NCI-H2196 (cell line): ENCODE results near the gene IL1RAPL2.

Experiments used
- DNase-seq: peaks from one replicate; lab custom pipeline; 2025; ENCODE audit not compliant: unreplicated experiment; lab: John Stamatoyannopoulos, UW

Gene IL1RAPL2

GRCh38 chrX:105260291-105261043, 694.5 kb downstream of the IL1RAPL2 start:
- DNase-seq: no peak

- no peak for DNase-seq
Observed at GRCh38 chrX:105263171-105263570, 697.2 kb downstream of the IL1RAPL2 start.

- DNase-seq: no peak
Observed at GRCh38 chrX:105263801-105264200, 697.8 kb downstream of the IL1RAPL2 start.

- DNase-seq: no peak
Observed at GRCh38 chrX:105265093-105265492, 699.1 kb downstream of the IL1RAPL2 start.

- no peak for DNase-seq
Observed at GRCh38 chrX:105266456-105266855, 700.5 kb downstream of the IL1RAPL2 start.

- DNase-seq: no peak
Observed at GRCh38 chrX:105267167-105267566, 701.2 kb downstream of the IL1RAPL2 start.

GRCh38 chrX:105269386-105269785, 703.4 kb downstream of the IL1RAPL2 start:
- no peak for DNase-seq

- no peak for DNase-seq
Observed at GRCh38 chrX:105273326-105273725, 707.3 kb downstream of the IL1RAPL2 start.

- no peak for DNase-seq
Observed at GRCh38 chrX:105274091-105274490, 708.1 kb downstream of the IL1RAPL2 start.

- DNase-seq: no peak
Observed at GRCh38 chrX:105277132-105277531, 711.1 kb downstream of the IL1RAPL2 start.

GRCh38 chrX:105282077-105282476, 716.1 kb downstream of the IL1RAPL2 start:
- DNase-seq: no peak

GRCh38 chrX:105297041-105297440, 731.0 kb downstream of the IL1RAPL2 start:
- no peak for DNase-seq

- DNase-seq: no peak
Observed at GRCh38 chrX:105299286-105299685, 733.3 kb downstream of the IL1RAPL2 start.

- no peak for DNase-seq
Observed at GRCh38 chrX:105302246-105302645, 736.2 kb downstream of the IL1RAPL2 start.

- DNase-seq: no peak
Observed at GRCh38 chrX:105307762-105308161, 741.8 kb downstream of the IL1RAPL2 start.

GRCh38 chrX:105313596-105313995, 747.6 kb downstream of the IL1RAPL2 start:
- no peak for DNase-seq

- DNase-seq: no peak
Observed at GRCh38 chrX:105314458-105314857, 748.5 kb downstream of the IL1RAPL2 start.

- no peak for DNase-seq
Observed at GRCh38 chrX:105315248-105315647, 749.2 kb downstream of the IL1RAPL2 start.

GRCh38 chrX:105317117-105317516, 751.1 kb downstream of the IL1RAPL2 start:
- DNase-seq: no peak

- no peak for DNase-seq
Observed at GRCh38 chrX:105323928-105324327, 757.9 kb downstream of the IL1RAPL2 start.

GRCh38 chrX:105328773-105329172, 762.8 kb downstream of the IL1RAPL2 start:
- DNase-seq: no peak

GRCh38 chrX:105331244-105331643, 765.2 kb downstream of the IL1RAPL2 start:
- DNase-seq: no peak

GRCh38 chrX:105347373-105347772, 781.4 kb downstream of the IL1RAPL2 start:
- no peak for DNase-seq
